ENCODE results near the gene CPPED1.

The CPPED1 gene

DNA sequence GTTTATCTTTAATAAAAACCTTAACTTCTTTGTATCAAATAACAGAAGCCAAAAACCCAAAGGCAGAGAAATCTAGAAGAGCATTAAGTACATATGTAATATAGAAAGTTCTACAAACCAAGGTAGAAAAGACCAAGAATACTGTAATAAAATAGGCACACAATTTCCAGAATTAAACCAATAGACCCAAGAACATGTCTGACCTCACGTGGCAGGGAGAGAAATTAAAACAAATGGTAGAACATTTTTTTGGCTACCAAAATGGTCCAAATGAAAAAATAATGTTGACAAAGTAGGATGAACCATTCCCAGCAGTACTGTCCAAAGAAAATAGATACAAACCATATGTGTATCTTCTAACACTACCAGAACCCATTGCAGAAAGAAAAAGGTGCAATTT is 183.5 kb downstream of the CPPED1 start:
- Histone ChIP-seq H3K27me3 (ENCODE audit: control insufficient read depth, low read length) (no peaks in the 10 kb centered on the region; the same call in 1 of the 2 replicates), H3K9me2 (replicated peaks; ENCODE audit: control insufficient read depth, low read length) (no peaks in the 10 kb centered on the region), H3K4me2 (ENCODE audit: low read length) (no peak overlapping the region), H3F3A (ENCODE audit: control insufficient read depth, insufficient read depth) (no peaks in the 10 kb centered on the region), H4K20me1 (ENCODE audit: control insufficient read depth, insufficient read depth, low read depth, low read length) (no peaks in the 10 kb centered on the region), H3K4me3 (ENCODE audit: low read length) (no peak overlapping the region), H3K9me3 (ENCODE audit: control insufficient read depth, insufficient read depth, low read length) (no peaks in the 10 kb centered on the region), H3K4me1 (ENCODE audit: control insufficient read depth, low read length) (no peaks in the 10 kb centered on the region), H3K27ac (ENCODE audit: low read depth, low read length) (no peak overlapping the region), H3K79me2 (ENCODE audit: control insufficient read depth, low read length) (no peaks in the 10 kb centered on the region), H3K36me3 (ENCODE audit: control insufficient read depth, low read length) (no peaks in the 10 kb centered on the region)
- TF ChIP-seq EZH2phosphoT487 (IDR thresholded peaks at IDR 0.05; ENCODE audit: borderline replicate concordance, low read length) = no peak
- TF ChIP-seq, protein P1, sequence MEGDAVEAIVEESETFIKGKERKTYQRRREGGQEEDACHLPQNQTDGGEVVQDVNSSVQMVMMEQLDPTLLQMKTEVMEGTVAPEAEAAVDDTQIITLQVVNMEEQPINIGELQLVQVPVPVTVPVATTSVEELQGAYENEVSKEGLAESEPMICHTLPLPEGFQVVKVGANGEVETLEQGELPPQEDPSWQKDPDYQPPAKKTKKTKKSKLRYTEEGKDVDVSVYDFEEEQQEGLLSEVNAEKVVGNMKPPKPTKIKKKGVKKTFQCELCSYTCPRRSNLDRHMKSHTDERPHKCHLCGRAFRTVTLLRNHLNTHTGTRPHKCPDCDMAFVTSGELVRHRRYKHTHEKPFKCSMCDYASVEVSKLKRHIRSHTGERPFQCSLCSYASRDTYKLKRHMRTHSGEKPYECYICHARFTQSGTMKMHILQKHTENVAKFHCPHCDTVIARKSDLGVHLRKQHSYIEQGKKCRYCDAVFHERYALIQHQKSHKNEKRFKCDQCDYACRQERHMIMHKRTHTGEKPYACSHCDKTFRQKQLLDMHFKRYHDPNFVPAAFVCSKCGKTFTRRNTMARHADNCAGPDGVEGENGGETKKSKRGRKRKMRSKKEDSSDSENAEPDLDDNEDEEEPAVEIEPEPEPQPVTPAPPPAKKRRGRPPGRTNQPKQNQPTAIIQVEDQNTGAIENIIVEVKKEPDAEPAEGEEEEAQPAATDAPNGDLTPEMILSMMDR (IDR thresholded peaks at IDR 0.05; ENCODE audit: low read depth, low read length, poor library complexity, severe bottlenecking) = no peak

DNA sequence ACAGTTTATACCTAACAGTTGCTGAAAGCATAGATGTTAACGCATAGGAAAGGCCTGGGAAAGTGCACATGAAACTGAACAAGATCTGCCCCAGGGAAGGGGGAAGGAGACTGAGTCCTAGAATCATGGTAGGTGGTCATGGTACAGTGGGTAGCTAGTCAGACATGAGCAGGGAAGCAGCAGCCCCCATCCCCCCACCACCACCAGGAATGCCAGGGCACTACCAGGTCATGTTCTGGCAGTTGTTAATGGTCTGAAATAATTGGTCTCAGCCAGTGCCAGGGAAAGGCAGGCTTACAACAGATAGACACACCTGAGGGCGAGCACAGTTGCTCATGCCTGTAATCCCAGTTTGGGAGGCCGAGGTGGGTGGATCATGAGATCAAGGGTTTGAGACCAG is 185.2 kb downstream of the CPPED1 start:
- no peak for TF ChIP-seq EZH2phosphoT487 (IDR thresholded peaks at IDR 0.05; ENCODE audit: borderline replicate concordance, low read length)
- TF ChIP-seq, protein P1 (IDR thresholded peaks at IDR 0.05; ENCODE audit: low read depth, low read length, poor library complexity, severe bottlenecking) = no peak
- H3K9me2 ChIP-seq (replicated peaks; ENCODE audit: control insufficient read depth, low read length) = no peaks in the 10 kb centered on the region
- no peaks in the 10 kb centered on the region for H3K79me2 ChIP-seq (ENCODE audit: control insufficient read depth, low read length)
- H3K4me3 ChIP-seq (ENCODE audit: low read length) = no peak overlapping the region
- no peaks in the 10 kb centered on the region for H3K9me3 ChIP-seq (ENCODE audit: control insufficient read depth, insufficient read depth, low read length)
- no peak overlapping the region for H3K4me2 ChIP-seq (ENCODE audit: low read length)
- H3K36me3 ChIP-seq (ENCODE audit: control insufficient read depth, low read length) = no peaks in the 10 kb centered on the region
- no peaks in the 10 kb centered on the region for H3F3A ChIP-seq (ENCODE audit: control insufficient read depth, insufficient read depth)
- peaks cover 5% of the 10 kb centered on the region for H3K4me1 ChIP-seq (ENCODE audit: control insufficient read depth, low read length)
- H4K20me1 ChIP-seq (ENCODE audit: control insufficient read depth, insufficient read depth, low read depth, low read length) = no peaks in the 10 kb centered on the region
- H3K27me3 ChIP-seq (ENCODE audit: control insufficient read depth, low read length) = 0 out of 2 replicates have a peak, but pooled peaks cover 2% of the 10 kb centered on the region
- H3K27ac ChIP-seq (ENCODE audit: low read depth, low read length) = no peak overlapping the region

GRCh38 chr16:12617401-12617819 is 186.3 kb downstream of the CPPED1 start:
- Histone ChIP-seq H3F3A (ENCODE audit: control insufficient read depth, insufficient read depth) (no peaks in the 10 kb centered on the region), H3K36me3 (ENCODE audit: control insufficient read depth, low read length) (no peaks in the 10 kb centered on the region), H3K9me2 (replicated peaks; ENCODE audit: control insufficient read depth, low read length) (no peaks in the 10 kb centered on the region), H3K27ac (ENCODE audit: low read depth, low read length) (no peak overlapping the region), H3K4me2 (ENCODE audit: low read length) (no peak overlapping the region), H3K4me3 (ENCODE audit: low read length) (no peak overlapping the region), H3K27me3 (ENCODE audit: control insufficient read depth, low read length) (0 out of 2 replicates have a peak, but pooled peaks cover 2% of the 10 kb centered on the region), H3K79me2 (ENCODE audit: control insufficient read depth, low read length) (no peaks in the 10 kb centered on the region), H3K9me3 (ENCODE audit: control insufficient read depth, insufficient read depth, low read length) (no peaks in the 10 kb centered on the region), H4K20me1 (ENCODE audit: control insufficient read depth, insufficient read depth, low read depth, low read length) (no peaks in the 10 kb centered on the region), H3K4me1 (ENCODE audit: control insufficient read depth, low read length) (peaks cover 5% of the 10 kb centered on the region)
- TF ChIP-seq EZH2phosphoT487 (IDR thresholded peaks at IDR 0.05; ENCODE audit: borderline replicate concordance, low read length) = no peak
- TF ChIP-seq, protein P1 (IDR thresholded peaks at IDR 0.05; ENCODE audit: low read depth, low read length, poor library complexity, severe bottlenecking) = no peak
